Activated CD4-positive, CD25-positive, alpha-beta regulatory T cell (primary cell): ENCODE data around the gene NPAS2.

Experiments used
- DNase-seq, 4 experiments: peaks; one replicate each; lab custom pipeline; 2025; lab: John Stamatoyannopoulos, UW

NPAS2 gene

DNA sequence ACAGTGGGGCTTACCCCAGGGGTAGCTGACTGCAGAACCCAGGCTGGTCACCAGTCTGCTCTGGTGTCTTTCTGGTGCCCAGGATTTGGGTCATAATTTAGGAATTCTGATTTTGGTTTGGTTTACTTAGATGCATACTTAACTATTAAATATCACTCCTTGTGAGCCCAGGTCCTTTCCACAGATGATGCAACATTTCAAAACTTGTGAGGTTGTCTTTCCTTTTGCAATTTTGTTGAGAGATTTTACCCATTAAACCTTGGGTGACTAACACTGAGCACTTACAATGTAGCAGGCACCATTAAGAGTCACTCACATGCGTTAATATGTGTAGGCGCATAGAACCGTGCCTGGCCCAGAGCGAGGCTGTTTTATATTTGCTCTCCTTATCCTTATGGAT, 120.3 kb downstream of the NPAS2 start:
- no peak for DNase-seq

GRCh38 chr2:100940766-100941645, 121.1 kb downstream of the NPAS2 start:
- no peak for DNase-seq

DNA sequence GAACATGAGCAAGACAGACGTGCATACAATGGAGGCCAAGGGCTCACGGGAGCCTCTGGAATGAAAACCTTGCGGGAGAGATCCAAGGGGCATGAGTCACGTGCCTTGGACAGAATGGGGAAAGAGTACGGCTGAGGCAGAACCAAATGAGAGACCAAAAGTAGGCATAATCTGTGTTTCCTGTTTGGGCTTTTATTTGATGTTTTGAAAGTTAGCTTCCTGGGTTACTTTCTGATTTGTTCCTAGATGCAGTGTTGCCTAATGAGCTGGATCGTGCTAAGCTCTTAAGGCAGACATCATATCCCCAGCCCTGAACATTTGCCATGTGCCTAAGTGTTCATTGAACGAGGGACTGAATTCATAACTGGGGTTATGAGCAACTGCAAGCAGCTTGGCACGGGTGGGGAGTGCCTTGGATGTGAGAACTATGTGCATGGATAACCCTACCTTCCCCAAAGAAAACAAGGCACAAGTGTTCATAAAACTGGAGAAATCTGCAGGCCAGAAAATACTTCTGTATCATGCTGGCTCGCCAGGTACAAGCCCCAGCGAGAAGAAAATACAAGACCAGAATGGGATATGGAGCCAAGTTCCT, 121.8 kb downstream of the NPAS2 start:
- no peak for DNase-seq

GRCh38 chr2:100944617-100945432, 124.9 kb downstream of the NPAS2 start:
- no peak for DNase-seq

DNA sequence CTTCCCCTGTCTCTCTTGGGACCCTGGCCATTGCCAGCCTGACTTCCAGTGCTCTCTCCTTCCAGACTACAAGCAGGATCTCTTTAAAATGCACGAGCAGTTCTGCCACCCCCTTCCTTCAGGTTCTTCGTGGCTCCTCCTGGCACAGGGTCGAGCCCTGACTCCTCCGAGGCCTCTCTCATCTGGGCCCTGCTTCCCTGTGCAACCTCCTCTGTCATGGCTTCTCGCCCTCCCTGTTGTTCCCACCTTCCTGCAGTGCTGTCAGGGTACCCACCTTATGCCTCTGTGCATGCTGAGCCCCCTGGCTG, 125.4 kb downstream of the NPAS2 start:
- no peak for DNase-seq

GRCh38 chr2:100945930-100946607, 126.1 kb downstream of the NPAS2 start:
- DNase-seq = no peak

DNA sequence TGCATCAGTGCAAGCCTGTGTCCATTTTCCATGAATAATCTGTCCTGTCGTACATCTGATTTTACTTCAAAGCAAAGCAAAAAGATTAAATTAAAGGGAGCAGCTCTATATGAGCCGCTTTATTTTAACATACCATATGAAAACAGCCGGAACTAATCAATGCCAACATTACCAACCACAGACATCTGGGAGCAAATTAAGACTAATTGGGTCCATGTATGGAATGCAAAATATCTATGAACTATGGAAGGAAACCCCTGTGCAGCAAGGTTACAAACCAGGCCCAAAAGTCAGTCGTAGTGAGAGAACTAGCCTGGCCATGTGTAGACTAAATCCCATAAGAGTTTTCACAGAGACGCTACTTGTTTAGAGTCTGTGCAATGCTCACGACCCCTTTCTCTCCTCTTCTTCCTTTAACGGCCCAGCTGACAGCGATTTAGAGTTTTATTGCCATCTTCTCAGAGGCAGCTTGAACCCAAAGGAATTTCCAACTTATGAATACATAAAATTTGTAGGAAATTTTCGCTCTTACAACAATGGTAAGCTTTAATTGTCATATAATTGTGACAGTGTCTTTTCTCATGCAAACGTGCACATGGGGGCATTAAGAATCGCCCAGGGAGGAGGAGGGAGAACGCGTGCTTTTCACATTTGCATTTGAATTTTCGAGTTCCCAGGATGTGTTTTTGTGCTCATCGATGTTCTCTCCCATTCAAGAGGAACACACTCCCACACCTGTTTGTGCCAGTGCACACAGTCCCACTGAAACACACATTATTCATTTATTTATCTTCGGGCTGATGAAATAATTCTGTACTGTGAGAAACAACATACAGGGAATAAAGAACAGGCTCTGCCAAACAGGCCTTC, 129.2 kb downstream of the NPAS2 start:
- no peak for DNase-seq

DNA sequence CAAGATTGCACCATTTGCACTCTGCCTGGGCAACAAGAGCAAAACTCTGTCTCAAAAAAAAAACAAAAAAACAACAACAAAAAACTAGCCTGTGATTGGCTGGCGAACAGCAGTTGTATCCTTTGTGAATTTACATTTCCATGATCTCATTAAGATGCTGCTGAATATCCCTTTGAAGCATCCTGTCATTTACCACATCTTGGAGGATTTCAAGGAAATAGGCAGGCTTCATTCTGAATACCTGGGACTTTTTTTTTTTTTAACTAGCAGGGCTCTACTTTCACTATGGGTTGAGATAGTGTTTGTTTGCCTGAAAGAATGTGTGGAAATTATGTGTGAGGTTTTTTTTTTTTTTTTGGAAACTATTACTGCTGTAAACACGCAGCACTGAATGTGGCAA, 132.6 kb downstream of the NPAS2 start:
- no peak for DNase-seq

GRCh38 chr2:100953406-100954043, 133.6 kb downstream of the NPAS2 start:
- DNase-seq = no peak

GRCh38 chr2:100954044-100954420, 134.1 kb downstream of the NPAS2 start:
- DNase-seq = no peak

DNA sequence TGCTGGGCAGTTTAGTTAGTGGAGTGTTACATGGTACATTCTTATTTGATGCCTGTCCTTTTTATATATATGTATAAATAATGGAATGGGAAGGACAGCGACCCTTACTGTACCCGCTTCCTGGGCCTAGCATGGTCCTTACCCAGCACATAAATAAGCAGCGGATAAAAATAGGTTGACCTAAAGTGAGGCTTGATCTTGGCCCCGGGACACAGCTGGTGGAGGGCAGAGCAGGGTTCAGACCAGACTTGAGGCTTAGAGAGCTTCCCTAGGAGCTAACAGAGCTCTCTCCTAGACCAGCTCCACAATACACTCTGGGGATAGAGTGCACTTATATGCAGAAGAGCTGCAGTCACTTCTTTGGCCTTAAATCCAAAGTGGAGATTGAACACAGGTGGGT, 135.3 kb downstream of the NPAS2 start:
- DNase-seq = no peak

DNA sequence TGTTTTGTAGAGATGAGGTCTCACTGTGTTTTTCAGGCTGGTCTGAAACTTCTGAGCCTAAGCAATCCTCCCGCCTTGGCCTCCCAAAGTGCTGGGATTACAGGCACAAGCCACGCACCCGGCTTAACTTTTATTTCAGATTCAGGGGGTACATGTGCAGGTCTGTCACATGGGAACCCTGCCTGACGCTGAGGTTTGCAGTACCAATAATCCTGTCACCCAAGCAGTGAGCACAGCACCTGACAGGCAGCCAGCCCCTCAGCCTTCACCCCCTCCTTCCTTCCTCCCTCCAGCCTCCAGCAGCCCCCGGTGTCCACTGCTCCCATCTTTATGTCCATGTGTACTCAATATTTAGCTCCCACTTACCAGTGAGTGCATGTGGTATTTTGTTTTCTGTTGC, 136.1 kb downstream of the NPAS2 start:
- no peak for DNase-seq

DNA sequence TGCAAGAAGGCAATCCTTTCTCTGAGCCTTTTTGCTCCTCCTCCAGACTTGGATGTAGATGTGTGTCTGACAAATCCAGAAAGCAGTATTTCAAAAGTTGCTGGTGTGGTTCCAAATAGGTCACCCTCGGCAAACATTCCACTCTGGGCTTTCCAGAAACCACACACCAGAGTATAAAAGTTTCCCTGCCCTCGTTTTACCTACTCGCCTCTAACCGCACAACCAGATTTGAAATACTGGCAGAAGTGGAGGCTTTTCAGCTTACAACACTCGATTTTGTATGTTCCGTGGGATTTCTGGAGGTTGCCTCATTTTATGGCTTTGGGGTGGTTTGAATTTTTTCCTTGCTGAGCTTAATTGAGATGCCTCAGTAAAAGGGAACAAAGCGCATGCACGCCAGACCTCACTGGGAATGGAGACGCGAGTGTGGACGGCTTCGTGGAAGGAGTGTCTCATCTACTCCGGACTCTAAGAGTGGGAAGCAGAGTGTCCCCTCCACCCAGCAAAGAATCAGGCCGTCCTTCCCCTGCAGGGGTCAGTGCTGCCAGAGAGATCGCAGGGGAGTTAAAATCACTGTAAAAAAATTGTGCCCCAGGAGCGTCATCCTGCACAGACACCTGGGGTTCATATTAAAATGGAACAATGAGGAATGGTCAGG, 138.2 kb downstream of the NPAS2 start:
- DNase-seq = no peak

DNA sequence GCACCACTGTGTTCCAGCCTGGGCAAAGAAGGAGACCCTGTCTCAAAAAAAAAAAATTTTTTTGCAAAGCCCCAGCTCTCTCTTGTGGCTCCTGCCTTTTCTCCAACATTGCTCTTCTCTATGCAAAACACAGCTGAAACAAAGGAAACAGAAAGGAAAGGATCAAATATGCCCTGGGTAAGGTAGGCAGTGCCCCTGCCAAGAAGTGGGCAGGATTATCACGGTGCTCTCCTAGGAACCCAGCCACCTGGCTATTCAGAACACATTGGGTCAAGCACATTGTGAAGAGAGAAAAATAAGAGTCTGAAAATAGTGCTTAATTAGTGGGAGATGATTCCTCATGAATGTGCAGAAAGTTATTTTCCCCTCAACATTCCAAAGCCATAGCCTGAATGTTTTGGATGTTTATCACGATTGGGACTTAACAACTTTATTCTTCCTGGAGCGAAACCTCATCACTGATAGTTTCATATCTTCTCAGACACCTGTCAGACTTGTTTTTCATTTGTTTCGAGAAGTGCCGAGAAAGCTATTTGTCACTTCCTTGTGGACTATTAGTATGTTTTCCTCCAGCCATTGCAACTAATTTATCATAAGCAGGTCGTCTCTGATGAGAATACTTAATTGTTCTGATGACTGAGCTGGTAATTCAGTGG, 139.4 kb downstream of the NPAS2 start:
- no peak for DNase-seq

- no peak for DNase-seq
Observed at GRCh38 chr2:100960688-100961087, 140.7 kb downstream of the NPAS2 start.

- DNase-seq = no peak
Observed at GRCh38 chr2:100962366-100963025, 142.6 kb downstream of the NPAS2 start.

- DNase-seq = no peak
Observed at GRCh38 chr2:100963026-100963375, 143.1 kb downstream of the NPAS2 start.

DNA sequence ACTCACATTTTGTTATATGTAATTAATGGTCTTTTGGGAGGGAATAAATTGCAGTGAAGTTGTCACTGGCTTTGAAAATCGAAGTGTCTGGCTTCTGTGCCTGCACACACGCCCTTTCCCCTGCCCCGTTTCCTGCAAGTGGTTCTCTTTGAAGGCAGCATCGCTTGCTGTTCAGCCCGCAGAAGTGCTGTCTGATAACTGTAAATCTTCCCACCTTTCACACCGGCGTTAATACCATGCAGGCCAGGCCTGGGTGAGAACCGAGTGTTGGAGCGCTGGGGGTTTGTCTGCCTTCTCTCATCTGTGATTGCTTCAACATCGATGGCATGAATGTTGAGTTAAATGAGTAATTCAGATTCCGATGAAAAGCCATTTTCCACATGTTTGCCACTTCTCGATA, 144.3 kb downstream of the NPAS2 start:
- DNase-seq = no peak

GRCh38 chr2:100964681-100965169, 144.8 kb downstream of the NPAS2 start:
- DNase-seq = no peak
